Epithelial cell of prostate (primary cell): Measurements from ENCODE around the gene SEMA3G.

ENCODE experiments used
- DNase-seq: peaks from one replicate; pipeline ENCODE4 v3.0.0-alpha.2; 2011; ENCODE audit warnings: low read depth, low spot score
- H3K27ac ChIP-seq: fragments of 450-650 bp; 2 replicates; pipeline ENCODE4 v1.5.1; 2017; ENCODE audit warnings: mild to moderate bottlenecking

Gene SEMA3G

GRCh38 chr3:52428151-52429005 lies 16.5 kb downstream of the SEMA3G start:
- no peak for DNase-seq
- no peak overlapping the region for H3K27ac ChIP-seq

DNA sequence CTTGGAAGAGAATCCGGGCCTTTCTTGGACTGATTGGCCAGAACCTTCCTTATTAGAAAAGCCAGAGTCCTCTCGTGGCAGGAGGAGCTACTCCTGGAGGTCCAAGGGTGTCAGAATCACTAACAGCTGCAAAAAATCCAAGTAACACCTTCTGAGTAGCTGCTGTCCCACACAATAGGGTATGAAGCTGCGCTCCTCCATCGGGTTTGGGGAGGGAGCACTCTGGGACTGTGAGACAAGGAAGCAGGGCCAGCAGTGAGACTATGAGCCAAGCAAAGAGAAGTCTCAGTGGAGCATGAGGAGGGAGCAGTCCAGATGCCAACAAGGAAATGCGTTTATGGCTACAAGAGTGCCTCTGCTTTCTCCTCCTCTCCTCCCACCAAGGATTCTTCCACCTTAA lies 21.7 kb downstream of the SEMA3G start:
- no peak overlapping the region for H3K27ac ChIP-seq
- no peak for DNase-seq

GRCh38 chr3:52422669-52423068 lies 22.2 kb downstream of the SEMA3G start:
- no peak overlapping the region for H3K27ac ChIP-seq
- no peak for DNase-seq

GRCh38 chr3:52420388-52420787 lies 24.5 kb downstream of the SEMA3G start:
- no peak for DNase-seq
- no peak overlapping the region for H3K27ac ChIP-seq

GRCh38 chr3:52415800-52416199 lies 29.1 kb downstream of the SEMA3G start:
- no peak for DNase-seq
- H3K27ac ChIP-seq = no peak overlapping the region

DNA sequence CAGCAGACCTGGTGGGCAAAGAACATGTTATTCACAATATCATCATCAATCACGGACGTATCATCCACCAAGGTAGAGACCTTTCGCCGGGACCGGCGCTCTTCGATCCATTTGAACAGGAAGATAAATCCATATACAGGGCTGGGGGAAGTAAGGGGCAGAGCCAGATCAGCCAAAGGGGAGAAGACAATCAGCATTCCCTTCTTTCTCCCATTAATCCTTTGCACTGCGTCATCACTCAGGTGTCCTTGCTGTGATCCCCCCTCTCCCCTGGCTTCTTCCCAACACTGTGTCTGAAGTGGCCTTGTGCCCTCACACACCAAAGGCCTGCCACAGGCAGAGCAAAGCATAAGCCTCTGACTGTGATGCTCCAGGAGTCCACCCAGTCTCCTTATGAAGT lies 36.4 kb downstream of the SEMA3G start:
- peak overlapping the region; percentile 77 for H3K27ac ChIP-seq
- no peak for DNase-seq

DNA sequence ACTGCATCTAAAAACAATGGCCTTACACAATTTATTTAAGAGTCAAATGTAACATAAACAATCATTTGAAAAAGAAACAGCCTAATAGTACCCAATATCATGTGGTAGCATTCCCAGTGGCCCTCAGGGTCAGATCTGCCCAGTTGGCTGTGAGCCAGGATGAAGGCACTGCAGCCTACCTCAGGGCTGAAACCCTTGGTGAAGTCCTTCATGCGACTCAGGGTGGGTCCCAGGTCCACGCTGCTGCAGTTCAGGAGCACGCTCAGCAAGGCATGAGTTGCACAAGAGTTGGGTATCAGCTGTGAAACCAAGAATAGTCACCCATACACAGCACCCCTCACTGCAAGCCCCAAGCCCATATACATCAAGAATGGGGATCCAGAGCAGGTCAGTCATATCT lies 37.1 kb downstream of the SEMA3G start:
- H3K27ac ChIP-seq = peak overlapping the region; percentile 98
- no peak for DNase-seq

DNA sequence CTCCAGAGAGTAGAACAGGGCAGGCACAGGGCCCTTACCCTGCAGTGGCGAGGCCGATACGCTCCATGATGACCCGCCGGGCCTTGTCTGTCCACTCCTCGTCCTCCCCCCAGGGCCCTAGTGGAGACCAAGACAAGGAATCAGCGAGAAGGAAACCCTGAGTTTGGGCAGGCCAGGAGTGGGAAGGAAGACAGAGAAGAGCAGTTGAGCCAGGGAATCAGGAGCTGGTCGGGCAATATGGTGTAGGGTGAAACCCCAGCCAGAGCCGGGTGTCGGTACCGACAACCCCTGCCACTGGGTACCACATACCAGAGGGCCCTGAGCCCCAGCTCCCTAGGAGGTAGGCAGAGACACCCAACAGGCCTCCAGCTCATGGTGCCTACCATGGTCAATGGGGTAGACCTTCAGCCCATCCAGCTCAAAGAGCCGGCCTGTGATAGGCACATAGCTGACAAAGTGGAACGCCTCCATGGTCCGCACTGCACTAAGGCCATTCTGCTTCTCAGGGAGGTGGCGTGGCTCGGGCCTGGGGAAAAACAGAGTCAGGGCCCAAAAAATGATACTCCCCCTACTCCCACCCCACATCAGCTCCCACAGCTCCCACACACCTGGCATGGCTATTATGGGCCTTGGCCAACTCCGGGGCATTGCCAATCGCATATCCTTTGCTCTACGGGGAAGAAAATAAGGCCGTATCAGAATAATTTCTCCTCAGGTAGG lies 38.0 kb downstream of the SEMA3G start:
- no peak for DNase-seq
- H3K27ac ChIP-seq = peak overlapping the region; percentile 98

DNA sequence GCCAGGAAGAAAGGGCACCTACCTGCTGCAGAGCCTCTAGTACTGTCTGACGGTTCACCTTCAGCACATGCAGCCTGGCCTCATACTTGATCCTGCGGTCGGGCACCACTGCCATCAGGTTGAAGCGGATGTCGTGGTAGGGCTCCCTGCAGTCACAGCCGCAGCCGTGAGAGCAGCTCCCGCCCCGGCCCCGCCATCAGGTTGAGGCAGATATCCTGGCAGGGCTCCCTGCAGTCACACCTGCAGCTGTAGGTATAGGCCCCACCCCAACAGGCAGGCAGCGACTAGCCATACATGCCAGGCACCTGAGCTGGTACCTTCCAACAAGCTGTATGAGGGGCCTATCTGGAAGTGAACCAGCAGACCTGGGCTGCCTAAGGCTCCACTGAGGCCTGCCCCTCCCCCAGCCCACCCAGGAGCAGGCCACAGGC lies 38.7 kb downstream of the SEMA3G start:
- peak overlapping the region; percentile 98 for H3K27ac ChIP-seq
- DNase-seq = peak; percentile 90

GRCh38 chr3:52405601-52406110 lies 39.2 kb downstream of the SEMA3G start:
- peak overlapping the region; percentile 98 for H3K27ac ChIP-seq
- no peak for DNase-seq

- H3K27ac ChIP-seq = peak overlapping the region; percentile 98
- no peak for DNase-seq
Observed at GRCh38 chr3:52405066-52405465, 39.8 kb downstream of the SEMA3G start.

- DNase-seq = no peak
- no peak overlapping the region for H3K27ac ChIP-seq
Observed at GRCh38 chr3:52404391-52404790, 40.5 kb downstream of the SEMA3G start.

GRCh38 chr3:52403955-52404354 lies 40.9 kb downstream of the SEMA3G start:
- DNase-seq = no peak
- H3K27ac ChIP-seq = no peak overlapping the region

- H3K27ac ChIP-seq = no peak overlapping the region
- DNase-seq = no peak
Observed at GRCh38 chr3:52403271-52403841, 41.5 kb downstream of the SEMA3G start.

- no peak for DNase-seq
- no peak overlapping the region for H3K27ac ChIP-seq
Observed at GRCh38 chr3:52402706-52403270, 42.1 kb downstream of the SEMA3G start.

GRCh38 chr3:52402101-52402521 lies 42.8 kb downstream of the SEMA3G start:
- no peak for DNase-seq
- H3K27ac ChIP-seq = no peak overlapping the region

GRCh38 chr3:52401551-52401950 lies 43.4 kb downstream of the SEMA3G start:
- no peak for DNase-seq
- H3K27ac ChIP-seq = no peak overlapping the region

- H3K27ac ChIP-seq = no peak overlapping the region
- DNase-seq = no peak
Observed at GRCh38 chr3:52401021-52401420, 43.9 kb downstream of the SEMA3G start.

DNA sequence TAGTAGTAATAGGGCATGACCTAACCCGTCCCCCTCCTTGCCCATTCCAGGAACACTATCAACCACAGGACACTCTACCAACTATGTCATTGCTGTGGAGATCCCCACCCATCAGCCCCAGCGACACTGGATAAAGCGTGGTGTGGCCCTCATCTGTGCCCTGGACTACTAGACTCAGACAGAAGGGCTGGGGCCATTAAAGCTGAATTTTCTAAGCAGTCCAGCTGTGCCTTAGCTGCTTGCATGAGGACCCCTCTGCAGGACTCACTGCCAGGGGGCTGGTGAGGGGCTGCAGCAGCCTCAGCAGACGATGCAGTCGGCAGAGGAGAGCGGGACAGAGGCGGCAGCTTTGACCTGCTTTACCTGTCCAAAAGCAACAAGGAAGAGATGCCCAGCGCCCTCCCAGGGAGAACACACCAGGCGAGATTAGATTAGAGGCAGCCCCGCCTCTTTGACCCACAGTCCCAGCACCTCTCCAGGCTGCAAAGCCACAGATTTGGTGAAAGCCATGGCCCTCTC lies 44.6 kb downstream of the SEMA3G start:
- no peak overlapping the region for H3K27ac ChIP-seq
- no peak for DNase-seq

- H3K27ac ChIP-seq = no peak overlapping the region
- no peak for DNase-seq
Observed at GRCh38 chr3:52399593-52399992, 45.3 kb downstream of the SEMA3G start.
